SJSA1 (cell line): Measurements from ENCODE around the gene CLMN. TPM values are rescaled to one million over a fixed set of nuclear protein-coding genes. Genes with fewer than 3 reads are reported as not detected.
"Not testable (repeated sequence)": the region's sequence is repeated elsewhere in the genome, so short reads cannot be mapped to it uniquely, and the experiment has no call there.

Experiments used
- DNase-seq, 2 experiments: peaks; one replicate each; pipeline ENCODE4 v3.0.0-alpha.2; 2015 to 2020; ENCODE audit warnings: low spot score in 2 of 2, low read depth in 1 of 2
- H3K27ac ChIP-seq: fragments of 250-450 bp; sonication (Bioruptor Pico); 2 replicates; pipeline ENCODE4 v1.5.1; 2020; ENCODE audit warnings: mild to moderate bottlenecking, moderate library complexity
- H3K27me3 ChIP-seq: fragments of 250-450 bp; sonication (Bioruptor Pico); replicated peaks from 2 replicates; pipeline ENCODE4 v1.5.1; 2020; ENCODE audit warnings: mild to moderate bottlenecking, moderate library complexity
- H3K36me3 ChIP-seq: fragments of 250-450 bp; sonication (Bioruptor Pico); 2 replicates; pipeline ENCODE4 v1.5.1; 2020; ENCODE audit warnings: mild to moderate bottlenecking
- H3K4me1 ChIP-seq: fragments of 250-450 bp; sonication (Bioruptor Pico); replicated peaks from 2 replicates; pipeline ENCODE4 v1.6.1; 2021; ENCODE audit warnings: mild to moderate bottlenecking
- H3K4me3 ChIP-seq: fragments of 250-450 bp; sonication (Bioruptor Pico); 2 replicates; pipeline ENCODE4 v1.5.1; 2020; ENCODE audit warnings: mild to moderate bottlenecking
- H3K9me3 ChIP-seq: fragments of 250-450 bp; sonication (Bioruptor Pico); replicated peaks from 2 replicates; pipeline ENCODE4 v1.5.1; 2020; ENCODE audit warnings: mild to moderate bottlenecking
- total RNA-seq: library from RNA; depleted of rRNA; stranded (reverse); fragments of >200 nt; shearing (Covaris generic); gene quantifications from 2 replicates; pipeline ENCODE4 v1.2.3, GENCODE V29; 2014

The CLMN gene
- total RNA-seq, 1 experiment from 2014 or later, result 4.7 TPM

- H3K4me1 ChIP-seq, result no peaks in the 10 kb centered on the region
Measured at GRCh38 chr14:95289323-95290010, 30.2 kb downstream of the CLMN start.

GRCh38 chr14:95288672-95289322 lies 30.9 kb downstream of the CLMN start:
- Histone ChIP-seq H3K27me3 (no peaks in the 10 kb centered on the region), H3K4me3 (no peak overlapping the region), H3K4me1 (no peaks in the 10 kb centered on the region), H3K36me3 (no peaks in the 10 kb centered on the region), H3K27ac (no peak overlapping the region), H3K9me3 (no peaks in the 10 kb centered on the region)
- DNase-seq, result no peak

More at GRCh38 chr14:95289323-95290010, 30.2 kb downstream of the CLMN start:
- H3K36me3 ChIP-seq, result no peaks in the 10 kb centered on the region
- no peaks in the 10 kb centered on the region for H3K9me3 ChIP-seq
- H3K27me3 ChIP-seq, result no peaks in the 10 kb centered on the region
- H3K4me3 ChIP-seq, result no peak overlapping the region
- no peak overlapping the region for H3K27ac ChIP-seq
- DNase-seq, result no peak

- Histone ChIP-seq H3K9me3 (no peaks in the 10 kb centered on the region), H3K27me3 (no peaks in the 10 kb centered on the region), H3K4me3 (no peak overlapping the region), H3K36me3 (no peaks in the 10 kb centered on the region), H3K4me1 (no peaks in the 10 kb centered on the region), H3K27ac (no peak overlapping the region)
- DNase-seq, result no peak
Measured at GRCh38 chr14:95287176-95287754, 32.4 kb downstream of the CLMN start.

GRCh38 chr14:95286645-95287044 lies 33.1 kb downstream of the CLMN start:
- Histone ChIP-seq H3K36me3 (no peaks in the 10 kb centered on the region), H3K27ac (no peak overlapping the region), H3K4me1 (no peaks in the 10 kb centered on the region), H3K9me3 (no peaks in the 10 kb centered on the region), H3K4me3 (no peak overlapping the region), H3K27me3 (no peaks in the 10 kb centered on the region)
- DNase-seq, result no peak

- Histone ChIP-seq H3K4me1 (no peaks in the 10 kb centered on the region), H3K27ac (no peak overlapping the region), H3K36me3 (no peaks in the 10 kb centered on the region), H3K4me3 (no peak overlapping the region), H3K27me3 (no peaks in the 10 kb centered on the region), H3K9me3 (no peaks in the 10 kb centered on the region)
- no peak for DNase-seq
Measured at GRCh38 chr14:95285566-95285965, 34.1 kb downstream of the CLMN start.

GRCh38 chr14:95283802-95284201 lies 35.9 kb downstream of the CLMN start:
- H3K36me3 ChIP-seq, H3K4me3 ChIP-seq, DNase-seq, H3K9me3 ChIP-seq, H3K4me1 ChIP-seq, H3K27ac ChIP-seq, H3K27me3 ChIP-seq: not testable (repeated sequence)

- not testable (repeated sequence) for H3K36me3 ChIP-seq, DNase-seq, H3K4me3 ChIP-seq, H3K27me3 ChIP-seq, H3K9me3 ChIP-seq, H3K4me1 ChIP-seq, H3K27ac ChIP-seq
Measured at GRCh38 chr14:95282986-95283380, 36.7 kb downstream of the CLMN start.

GRCh38 chr14:95282354-95282985 lies 37.2 kb downstream of the CLMN start:
- no peak for DNase-seq
- Histone ChIP-seq H3K36me3 (no peaks in the 10 kb centered on the region), H3K4me1 (no peaks in the 10 kb centered on the region), H3K27me3 (no peaks in the 10 kb centered on the region), H3K4me3 (no peak overlapping the region), H3K27ac (no peak overlapping the region), H3K9me3 (no peaks in the 10 kb centered on the region)

GRCh38 chr14:95281560-95282176 lies 38.0 kb downstream of the CLMN start:
- Histone ChIP-seq H3K4me1 (no peaks in the 10 kb centered on the region), H3K27me3 (no peaks in the 10 kb centered on the region), H3K9me3 (no peaks in the 10 kb centered on the region), H3K4me3 (no peak overlapping the region), H3K27ac (no peak overlapping the region), H3K36me3 (no peaks in the 10 kb centered on the region)
- DNase-seq, result no peak

GRCh38 chr14:95275494-95275893 lies 44.2 kb downstream of the CLMN start:
- no peaks in the 10 kb centered on the region for H3K36me3 ChIP-seq
- no peaks in the 10 kb centered on the region for H3K9me3 ChIP-seq
- H3K27ac ChIP-seq, result no peak overlapping the region
- no peaks in the 10 kb centered on the region for H3K27me3 ChIP-seq
- no peak for DNase-seq
- no peaks in the 10 kb centered on the region for H3K4me1 ChIP-seq
- H3K4me3 ChIP-seq, result no peak overlapping the region

- Histone ChIP-seq H3K4me3 (no peak overlapping the region), H3K9me3 (no peaks in the 10 kb centered on the region), H3K27me3 (no peaks in the 10 kb centered on the region), H3K36me3 (no peaks in the 10 kb centered on the region), H3K4me1 (no peaks in the 10 kb centered on the region), H3K27ac (no peak overlapping the region)
- no peak for DNase-seq
Measured at GRCh38 chr14:95274874-95275273, 44.8 kb downstream of the CLMN start.

- no peak overlapping the region for H3K4me3 ChIP-seq
- no peak for DNase-seq
- no peaks in the 10 kb centered on the region for H3K36me3 ChIP-seq
- H3K27ac ChIP-seq, result no peak overlapping the region
- no peaks in the 10 kb centered on the region for H3K9me3 ChIP-seq
- no peaks in the 10 kb centered on the region for H3K27me3 ChIP-seq
- H3K4me1 ChIP-seq, result no peaks in the 10 kb centered on the region
Measured at GRCh38 chr14:95274279-95274678, 45.4 kb downstream of the CLMN start.

- no peak overlapping the region for H3K4me3 ChIP-seq
- no peaks in the 10 kb centered on the region for H3K27me3 ChIP-seq
- no peaks in the 10 kb centered on the region for H3K4me1 ChIP-seq
- H3K9me3 ChIP-seq, result no peaks in the 10 kb centered on the region
- no peak overlapping the region for H3K27ac ChIP-seq
- no peak for DNase-seq
- no peaks in the 10 kb centered on the region for H3K36me3 ChIP-seq
Measured at GRCh38 chr14:95273001-95273978, 46.4 kb downstream of the CLMN start.
